ENCODE results near the gene KNDC1. TPM values are rescaled to one million over a fixed set of nuclear protein-coding genes. Genes with fewer than 3 reads are reported as not detected.

KNDC1 gene
- total and polyA plus RNA-seq, 2 experiments from 2014 or later, result 10.8 to 33.9 TPM

- no peak for TF ChIP-seq CTCF (IDR thresholded peaks at IDR 0.05; ENCODE audit: low read depth, low read length)
- Histone ChIP-seq H3K4me1 (ENCODE audit: low read depth) (no peaks in the 10 kb centered on the region), H3K9me3 (ENCODE audit: low read depth) (no peaks in the 10 kb centered on the region), H3K36me3 (no peaks in the 10 kb centered on the region), H3K27ac (no peak overlapping the region), H3K27me3 (peaks cover 10% of the 10 kb centered on the region), H3K4me3 (no peak overlapping the region)
- DNase-seq (ENCODE audit: low read depth in 1 of 2, low spot score in 1 of 2), result no peak
Measured at GRCh38 chr10:133128126-133129070, 31.6 kb upstream of the KNDC1 start.

- peaks cover 2% of the 10 kb centered on the region for H3K27me3 ChIP-seq
- no peak for DNase-seq (ENCODE audit: low read depth in 1 of 2, low spot score in 1 of 2)
- no peak overlapping the region for H3K4me3 ChIP-seq
- no peaks in the 10 kb centered on the region for H3K9me3 ChIP-seq (ENCODE audit: low read depth)
- no peak overlapping the region for H3K27ac ChIP-seq
- no peaks in the 10 kb centered on the region for H3K4me1 ChIP-seq (ENCODE audit: low read depth)
- no peak for TF ChIP-seq CTCF (IDR thresholded peaks at IDR 0.05; ENCODE audit: low read depth, low read length)
- H3K36me3 ChIP-seq, result no peaks in the 10 kb centered on the region
Measured at GRCh38 chr10:133129071-133129858, 30.8 kb upstream of the KNDC1 start.

- Histone ChIP-seq H3K4me3 (no peak overlapping the region), H3K4me1 (ENCODE audit: low read depth) (no peaks in the 10 kb centered on the region)
- no peak for TF ChIP-seq CTCF (IDR thresholded peaks at IDR 0.05; ENCODE audit: low read depth, low read length)
Measured at GRCh38 chr10:133129859-133130495, 30.0 kb upstream of the KNDC1 start.

GRCh38 chr10:133130602-133131001 lies 29.4 kb upstream of the KNDC1 start:
- Histone ChIP-seq H3K9me3 (ENCODE audit: low read depth) (no peaks in the 10 kb centered on the region), H3K27me3 (no peaks in the 10 kb centered on the region), H3K36me3 (no peaks in the 10 kb centered on the region), H3K4me1 (ENCODE audit: low read depth) (no peaks in the 10 kb centered on the region), H3K4me3 (no peak overlapping the region), H3K27ac (no peak overlapping the region)
- DNase-seq (ENCODE audit: low read depth in 1 of 2, low spot score in 1 of 2), result no peak
- no peak for TF ChIP-seq CTCF (IDR thresholded peaks at IDR 0.05; ENCODE audit: low read depth, low read length)

More at GRCh38 chr10:133129859-133130495, 30.0 kb upstream of the KNDC1 start:
- Histone ChIP-seq H3K27me3 (no peaks in the 10 kb centered on the region), H3K36me3 (no peaks in the 10 kb centered on the region), H3K9me3 (ENCODE audit: low read depth) (no peaks in the 10 kb centered on the region), H3K27ac (no peak overlapping the region)
- DNase-seq (ENCODE audit: low read depth in 1 of 2, low spot score in 1 of 2), result no peak

- Histone ChIP-seq H3K27me3 (no peaks in the 10 kb centered on the region), H3K27ac (no peak overlapping the region), H3K9me3 (ENCODE audit: low read depth) (no peaks in the 10 kb centered on the region), H3K36me3 (no peaks in the 10 kb centered on the region), H3K4me3 (no peak overlapping the region), H3K4me1 (ENCODE audit: low read depth) (no peaks in the 10 kb centered on the region)
- no peak for TF ChIP-seq CTCF (IDR thresholded peaks at IDR 0.05; ENCODE audit: low read depth, low read length)
- no peak for DNase-seq (ENCODE audit: low read depth in 1 of 2, low spot score in 1 of 2)
Measured at GRCh38 chr10:133131053-133131452, 29.0 kb upstream of the KNDC1 start.
